Measurements from ENCODE around the gene ST3GAL6. TPM values are rescaled to one million over a fixed set of nuclear protein-coding genes. Genes with fewer than 3 reads are reported as not detected.

Gene ST3GAL6
- total and polyA plus RNA-seq, 2 of the 13 experiments (the other 11 are each of a cell fraction or from before 2014, with no cell fraction given) = 17.5 to 23.2 TPM

DNA sequence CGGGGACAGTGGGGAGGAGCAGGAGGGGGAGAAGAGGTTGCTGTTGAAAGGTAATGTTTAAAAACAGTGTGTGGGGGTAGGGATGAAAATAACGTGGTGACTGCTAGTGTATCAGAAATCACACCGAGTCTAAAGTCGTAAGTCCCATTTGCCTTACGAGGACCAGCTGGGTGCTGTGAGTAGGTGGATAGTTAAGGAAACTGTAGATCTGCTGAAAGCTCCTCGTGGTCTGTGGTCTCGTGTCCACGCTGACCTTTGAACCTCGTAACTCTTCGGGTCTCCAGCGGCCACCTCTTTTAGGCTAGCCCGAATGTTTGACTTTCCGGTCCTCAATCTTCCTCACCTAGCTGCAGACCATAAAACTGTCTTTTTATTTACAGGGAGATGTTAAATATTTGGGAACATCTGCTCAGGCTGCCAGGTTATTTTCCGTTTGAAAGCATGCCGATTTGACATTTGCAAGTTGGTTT is 29.3 kb upstream of the ST3GAL6 start:
- H3K79me2 ChIP-seq (ENCODE audit: insufficient read depth, low read length) = peaks cover 54% of the 10 kb centered on the region
- H3K27me3 ChIP-seq (ENCODE audit: control insufficient read depth in 1 of 2, insufficient read depth in 2 of 2, low read length in 2 of 2) = no peaks in the 10 kb centered on the region; a peak in 1 of 5 replicates
- no peak overlapping the region for H2AFZ ChIP-seq (ENCODE audit: low read length)
- H4K20me1 ChIP-seq (ENCODE audit: insufficient read depth, low read length) = no peaks in the 10 kb centered on the region; the same call in 1 of the 2 replicates
- DNase-seq (ENCODE audit: low spot score) (peak; percentile 71), ATAC-seq (peak; percentile 7), FAIRE-seq (peak; percentile 80)
- WGBS (ENCODE audit: low lambda C conversion rate) = 2% methylated on average over 15 of the region's 15 CpGs
- ChIA-PET CTCF (ENCODE audit: low intra/inter-chr PET ratio, low total read pairs) (no interaction called here), POLR2A (interaction anchor here (0.6 to 3.3 kb wide), 6 partner anchors 44 to 140 kb away, joined by 3 to 17 read pairs (median 3); partner anchors contain the start of gene CPOX)
- H3K9ac ChIP-seq (ENCODE audit: insufficient read depth, low read depth, low read length) = peak overlapping the region; percentile 85
- peak overlapping the region; percentile 87 for H3K4me2 ChIP-seq (ENCODE audit: low read depth, low read length)
- no TSS peak for BruUV-seq (replicated peaks)
- H3K36me3 ChIP-seq (replicated peaks in 1 of 2; ENCODE audit: control insufficient read depth in 1 of 2, insufficient read depth in 2 of 2, low read length in 2 of 2) = peaks cover 0 to 8% of the 10 kb centered on the region in 2 experiments; a peak in 1 of 5 replicates
- H3K27ac ChIP-seq (ENCODE audit: extremely low read length, insufficient read depth, low read length) = peak overlapping the region; percentile 94
- peak overlapping the region; percentile 87 to 94 (median 92) for H3K4me3 ChIP-seq (replicated peaks in 1 of 3; ENCODE audit: insufficient read depth in 1 of 3, low read depth in 2 of 3, low read length in 3 of 3)
- peaks cover 58% of the 10 kb centered on the region for H3K4me1 ChIP-seq (ENCODE audit: insufficient read depth, low read length)
- no peaks in the 10 kb centered on the region for H3K9me3 ChIP-seq (ENCODE audit: low read length)
- in situ Hi-C loops (cut with HindIII; ENCODE audit: extremely low pct_ligation_motif_present, low pct_unique_long_range_greater_than_20kb) = loop anchor here (5.0 kb wide), 1 partner anchor 43 kb away; no protein-coding TSS in a partner anchor
- intact Hi-C loops (cut with micrococcal nuclease; ENCODE audit: unreplicated experiment) = loop anchor here (1.0 to 5.0 kb wide), 4 partner anchors 42 to 167 kb away; partner anchors contain the start of gene DCBLD2
- TF ChIP-seq, protein P1, sequence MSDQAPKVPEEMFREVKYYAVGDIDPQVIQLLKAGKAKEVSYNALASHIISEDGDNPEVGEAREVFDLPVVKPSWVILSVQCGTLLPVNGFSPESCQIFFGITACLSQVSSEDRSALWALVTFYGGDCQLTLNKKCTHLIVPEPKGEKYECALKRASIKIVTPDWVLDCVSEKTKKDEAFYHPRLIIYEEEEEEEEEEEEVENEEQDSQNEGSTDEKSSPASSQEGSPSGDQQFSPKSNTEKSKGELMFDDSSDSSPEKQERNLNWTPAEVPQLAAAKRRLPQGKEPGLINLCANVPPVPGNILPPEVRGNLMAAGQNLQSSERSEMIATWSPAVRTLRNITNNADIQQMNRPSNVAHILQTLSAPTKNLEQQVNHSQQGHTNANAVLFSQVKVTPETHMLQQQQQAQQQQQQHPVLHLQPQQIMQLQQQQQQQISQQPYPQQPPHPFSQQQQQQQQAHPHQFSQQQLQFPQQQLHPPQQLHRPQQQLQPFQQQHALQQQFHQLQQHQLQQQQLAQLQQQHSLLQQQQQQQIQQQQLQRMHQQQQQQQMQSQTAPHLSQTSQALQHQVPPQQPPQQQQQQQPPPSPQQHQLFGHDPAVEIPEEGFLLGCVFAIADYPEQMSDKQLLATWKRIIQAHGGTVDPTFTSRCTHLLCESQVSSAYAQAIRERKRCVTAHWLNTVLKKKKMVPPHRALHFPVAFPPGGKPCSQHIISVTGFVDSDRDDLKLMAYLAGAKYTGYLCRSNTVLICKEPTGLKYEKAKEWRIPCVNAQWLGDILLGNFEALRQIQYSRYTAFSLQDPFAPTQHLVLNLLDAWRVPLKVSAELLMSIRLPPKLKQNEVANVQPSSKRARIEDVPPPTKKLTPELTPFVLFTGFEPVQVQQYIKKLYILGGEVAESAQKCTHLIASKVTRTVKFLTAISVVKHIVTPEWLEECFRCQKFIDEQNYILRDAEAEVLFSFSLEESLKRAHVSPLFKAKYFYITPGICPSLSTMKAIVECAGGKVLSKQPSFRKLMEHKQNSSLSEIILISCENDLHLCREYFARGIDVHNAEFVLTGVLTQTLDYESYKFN (CRISPR knock-in tag; conservative IDR thresholded peaks at IDR 0.05) = peak; percentile 53; the same call in 1 of the 2 replicates
- TF ChIP-seq SAP130 (CRISPR knock-in tag; IDR thresholded peaks at IDR 0.05; ENCODE audit: low read depth) (peak; percentile 76; the same call in 1 of the 2 replicates), POLR2A (IDR thresholded peaks at IDR 0.05; ENCODE audit: insufficient read depth in 1 of 2, low read depth in 2 of 2, low read length in 2 of 2) (peak; percentile 65 to 77; a peak in 3 of 4 replicates), ZNF296 (CRISPR knock-in tag; conservative IDR thresholded peaks at IDR 0.05) (no peak), YEATS4 (CRISPR knock-in tag; IDR thresholded peaks at IDR 0.05; ENCODE audit: borderline replicate concordance) (peak; percentile 73), KMT2B (CRISPR knock-in tag; IDR thresholded peaks at IDR 0.05) (0 out of 2 replicates have a peak, but pooled peaks have one; percentile 19), ZBTB7A (CRISPR knock-in tag; IDR thresholded peaks at IDR 0.05) (0 out of 2 replicates have a peak, but pooled peaks have one; percentile 22), NR2F1 (CRISPR knock-in tag; IDR thresholded peaks at IDR 0.05) (0 out of 4 replicates have a peak, but pooled peaks of 1 of the 2 experiments have one; percentile 10), ZNF557 (CRISPR knock-in tag; IDR thresholded peaks at IDR 0.05) (0 out of 2 replicates have a peak, but pooled peaks have one; percentile 60), POGZ (CRISPR knock-in tag; IDR thresholded peaks at IDR 0.05) (peak; percentile 72), POLR2G (IDR thresholded peaks at IDR 0.05; ENCODE audit: low read depth, low read length) (peak; percentile 41; the same call in 1 of the 2 replicates), ZNF776 (CRISPR knock-in tag; IDR thresholded peaks at IDR 0.05) (no peak), HOXA3 (CRISPR knock-in tag; IDR thresholded peaks at IDR 0.05) (peak; percentile 56), HOXA5 (CRISPR knock-in tag; IDR thresholded peaks at IDR 0.05) (peak; percentile 68; the same call in 1 of the 2 replicates), ZNF232 (CRISPR knock-in tag; IDR thresholded peaks at IDR 0.05; ENCODE audit: borderline replicate concordance) (0 out of 2 replicates have a peak, but pooled peaks have one; percentile 49), GATAD1 (CRISPR knock-in tag; IDR thresholded peaks at IDR 0.05) (0 out of 2 replicates have a peak, but pooled peaks have one; percentile 13), SP5 (CRISPR knock-in tag; IDR thresholded peaks at IDR 0.05; ENCODE audit: borderline replicate concordance, low read depth) (peak; percentile 34; the same call in 1 of the 2 replicates)
- TF ChIP-seq, protein P2, sequence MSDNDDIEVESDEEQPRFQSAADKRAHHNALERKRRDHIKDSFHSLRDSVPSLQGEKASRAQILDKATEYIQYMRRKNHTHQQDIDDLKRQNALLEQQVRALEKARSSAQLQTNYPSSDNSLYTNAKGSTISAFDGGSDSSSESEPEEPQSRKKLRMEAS (IDR thresholded peaks at IDR 0.05) = peak; percentile 85
- TF ChIP-seq, protein P3, sequence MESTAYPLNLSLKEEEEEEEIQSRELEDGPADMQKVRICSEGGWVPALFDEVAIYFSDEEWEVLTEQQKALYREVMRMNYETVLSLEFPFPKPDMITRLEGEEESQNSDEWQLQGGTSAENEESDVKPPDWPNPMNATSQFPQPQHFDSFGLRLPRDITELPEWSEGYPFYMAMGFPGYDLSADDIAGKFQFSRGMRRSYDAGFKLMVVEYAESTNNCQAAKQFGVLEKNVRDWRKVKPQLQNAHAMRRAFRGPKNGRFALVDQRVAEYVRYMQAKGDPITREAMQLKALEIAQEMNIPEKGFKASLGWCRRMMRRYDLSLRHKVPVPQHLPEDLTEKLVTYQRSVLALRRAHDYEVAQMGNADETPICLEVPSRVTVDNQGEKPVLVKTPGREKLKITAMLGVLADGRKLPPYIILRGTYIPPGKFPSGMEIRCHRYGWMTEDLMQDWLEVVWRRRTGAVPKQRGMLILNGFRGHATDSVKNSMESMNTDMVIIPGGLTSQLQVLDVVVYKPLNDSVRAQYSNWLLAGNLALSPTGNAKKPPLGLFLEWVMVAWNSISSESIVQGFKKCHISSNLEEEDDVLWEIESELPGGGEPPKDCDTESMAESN (CRISPR knock-in tag; conservative IDR thresholded peaks at IDR 0.05) = 0 out of 2 replicates have a peak, but pooled peaks have one; percentile 14
